HepG2 (cell line): ENCODE measurements around the gene C5AR2. TPM values are rescaled to one million over a fixed set of nuclear protein-coding genes. Genes with fewer than 3 reads are reported as not detected.

Experiments used
- ATAC-seq: fragments of 200-7000 bp; cut with Tn5 transposase; 3 replicates; pipeline ENCODE4 v1.9.1; 2020; ENCODE audit warnings: mild to moderate bottlenecking, moderate library complexity
- BruUV-seq: library from RNA; stranded (reverse); fragments of 400-500 nt; replicated peaks from 2 replicates; lab custom pipeline; 2021; lab: Mats Ljungman, UMichigan
- CTCF ChIA-PET: fragments of 300-600 bp; formaldehyde crosslinking; extraction: SDS; loops from one replicate; lab custom pipeline; 2021; ENCODE audit warnings: low total read pairs, inconsistent platforms, low intra/inter-chr PET ratio; lab: Yijun Ruan, JAX
- POLR2A ChIA-PET: fragments of 350-600 bp; sonication (Branson Sonifier 250); formaldehyde crosslinking; loops from one replicate; lab custom pipeline; 2020; ENCODE audit warnings: antibody characterized with exemption, inconsistent platforms; lab: Yijun Ruan, JAX
- DNase-seq: peaks from one replicate; pipeline ENCODE4 v3.0.0-alpha.2; 2015; ENCODE audit warnings: low spot score
- FAIRE-seq: peaks from 3 replicates; lab custom pipeline; 2011; peaks lifted over from hg19 to GRCh38; lab: Jason Lieb, UNC
- H2AFZ ChIP-seq: one replicate; pipeline ENCODE4 v1.6.1; 2011; ENCODE audit warnings: low read length, inconsistent platforms
- H3K27ac ChIP-seq: fragments of 300-600 bp; 3 replicates; pipeline ENCODE4 v1.8.0; 2011; ENCODE audit warnings: mixed run types, mild to moderate bottlenecking, mixed read lengths, low read length, inconsistent platforms; ENCODE audit not compliant: insufficient read depth; ENCODE audit errors: extremely low read length
- H3K27me3 ChIP-seq, 2 experiments: fragments of 200-600 bp in 1 of 2; 2 replicates in 1 of 2; 3 replicates in 1 of 2; pipeline versions ENCODE4 v1.6.0 to v1.8.0; 2011; ENCODE audit warnings: low read length in 2 of 2, mild to moderate bottlenecking in 2 of 2, moderate library complexity in 2 of 2, inconsistent platforms in 1 of 2; ENCODE audit not compliant: insufficient read depth in 2 of 2, control insufficient read depth in 1 of 2
- H3K36me3 ChIP-seq, 2 experiments: fragments of 200-600 bp in 1 of 2; replicated peaks in 1 of 2; 2 replicates in 1 of 2; 3 replicates in 1 of 2; pipeline versions ENCODE4 v1.5.1 to v1.8.0; 2011; ENCODE audit warnings: low read length in 2 of 2, inconsistent platforms in 1 of 2; ENCODE audit not compliant: insufficient read depth in 2 of 2, control insufficient read depth in 1 of 2
- H3K4me1 ChIP-seq: 2 replicates; pipeline ENCODE4 v1.5.1; 2012; ENCODE audit warnings: low read length, inconsistent platforms; ENCODE audit not compliant: insufficient read depth
- H3K4me2 ChIP-seq: 2 replicates; pipeline ENCODE4 v1.6.0; 2011; ENCODE audit warnings: low read depth, low read length, inconsistent platforms
- H3K4me3 ChIP-seq, 3 experiments: fragments of 200-600 bp in 1 of 3; sonication (generic), shearing (Covaris generic) in 1 of 3; replicated peaks in 1 of 3; 2 replicates each; pipeline ENCODE4 v1.5.1; 2011 to 2016; ENCODE audit warnings: low read length in 3 of 3, inconsistent platforms in 2 of 3, low read depth in 2 of 3, mild to moderate bottlenecking in 2 of 3, control low read depth in 1 of 3, mixed read lengths in 1 of 3; ENCODE audit not compliant: insufficient read depth in 1 of 3
- H3K79me2 ChIP-seq: one replicate; pipeline ENCODE4 v1.6.1; 2011; ENCODE audit warnings: low read length, inconsistent platforms; ENCODE audit not compliant: insufficient read depth
- H3K9ac ChIP-seq: 2 replicates; pipeline ENCODE4 v1.6.0; 2011; ENCODE audit warnings: mild to moderate bottlenecking, low read depth, low read length, inconsistent platforms; ENCODE audit not compliant: insufficient read depth
- H3K9me3 ChIP-seq: 2 replicates; pipeline ENCODE4 v1.5.1; 2012; ENCODE audit warnings: mild to moderate bottlenecking, low read length
- H4K20me1 ChIP-seq: 2 replicates; pipeline ENCODE4 v1.6.0; 2011; ENCODE audit warnings: inconsistent platforms, mild to moderate bottlenecking, low read length, moderate library complexity; ENCODE audit not compliant: insufficient read depth
- BHLHE40 ChIP-seq: IDR thresholded peaks from 2 replicates; pipeline ENCODE4 v1.6.1; 2011; ENCODE audit warnings: low read length, improper control_type of control experiment
- EZH2 ChIP-seq: conservative IDR thresholded peaks from 2 replicates; pipeline ENCODE4 v1.6.1; 2012; ENCODE audit warnings: mild to moderate bottlenecking, low read depth, low read length, moderate library complexity
- JARID2 ChIP-seq: sonication (generic); formaldehyde crosslinking; IDR thresholded peaks from 2 replicates; pipeline ENCODE4 v1.8.1; 2023; ENCODE audit warnings: missing genetic modification reagents, inconsistent platforms; ENCODE audit not compliant: insufficient replicate concordance
- MAFK ChIP-seq, 2 experiments: IDR thresholded peaks in 1 of 2; conservative IDR thresholded peaks in 1 of 2; 2 replicates each; pipeline ENCODE4 v1.6.1; 2011; ENCODE audit warnings: improper control_type of control experiment in 2 of 2, low read length in 2 of 2
- PAWR ChIP-seq: sonication (generic); formaldehyde crosslinking; IDR thresholded peaks from 2 replicates; pipeline ENCODE4 v1.4.0; 2020; ENCODE audit warnings: missing genetic modification reagents, mild to moderate bottlenecking, borderline replicate concordance
- SIN3B ChIP-seq: fragments of 150-350 bp; IDR thresholded peaks from 2 replicates; pipeline ENCODE4 v1.6.1; 2014; ENCODE audit warnings: low read length
- TAF15 ChIP-seq: fragments of 200-400 bp; formaldehyde crosslinking; IDR thresholded peaks from one replicate; pipeline ENCODE4 v1.6.1; 2018; ENCODE audit warnings: mild to moderate bottlenecking, low read depth, low read length; ENCODE audit not compliant: poor library complexity, severe bottlenecking
- TBP ChIP-seq: sonication (generic); formaldehyde crosslinking; IDR thresholded peaks from 2 replicates; pipeline ENCODE4 v1.5.0; 2020; ENCODE audit warnings: missing genetic modification reagents
- ZBTB33 ChIP-seq: sonication (generic); formaldehyde crosslinking; IDR thresholded peaks from 2 replicates; pipeline ENCODE4 v1.4.0; 2020; ENCODE audit warnings: missing genetic modification reagents
- ZNF337 ChIP-seq: sonication (generic); formaldehyde crosslinking; IDR thresholded peaks from 2 replicates; pipeline ENCODE4 v1.5.1; 2020; ENCODE audit warnings: missing genetic modification reagents, low read depth, mild to moderate bottlenecking, borderline replicate concordance
- WGBS: methylation state at CpG from one replicate; pipeline ENCODE4 v1.1.6; 2017; ENCODE audit warnings: low lambda C conversion rate; 5-methylcytosine and 5-hydroxymethylcytosine counted together
- in situ Hi-C: cut with HindIII; loops from 2 replicates; pipeline ENCODE4 v1.10.0; 2017; ENCODE audit warnings: low pct_unique_long_range_greater_than_20kb; ENCODE audit not compliant: extremely low pct_ligation_motif_present
- intact Hi-C: fragments of 100-400 bp; cut with micrococcal nuclease; formaldehyde crosslinking; loops from one replicate; pipeline ENCODE4 v1.10.0; 2022; ENCODE audit not compliant: unreplicated experiment
- polyA plus RNA-seq, 8 experiments: library from polyadenylated mRNA; depleted of rRNA in 3 of 8; stranded (reverse) in 7 of 8; unstranded in 1 of 8; fragments of >200 nt; fragmentation: Illumina TruSeq in 4 of 8; extraction: Trizol in 4 of 8; gene quantifications; 2 replicates each; pipeline versions ENCODE4 v1.2.1 to v1.2.3, GENCODE V29; 2011 to 2016; ENCODE audit warnings: low read depth in 4 of 8, missing spikeins in 1 of 8, mixed read lengths in 1 of 8; ENCODE audit not compliant: insufficient read depth in 1 of 8
- total RNA-seq, 5 experiments: library from RNA; depleted of rRNA; stranded (reverse); fragments of >200 nt; fragmentation: Illumina TruSeq; extraction: Trizol; gene quantifications; 2 replicates each; pipeline ENCODE4 v1.2.3, GENCODE V29; 2016; ENCODE audit warnings: low read depth in 1 of 5

The C5AR2 gene
- total and polyA plus RNA-seq, 2 of the 13 experiments (the other 11 are each of a cell fraction or from before 2014, with no cell fraction given), result 0.09 to 0.24 TPM

GRCh38 chr19:47323409-47323808, 8.6 kb upstream of the C5AR2 start:
- no peak for TF ChIP-seq BHLHE40
- TF ChIP-seq ZBTB33 (CRISPR knock-in tag), result no peak
- no peak for TF ChIP-seq SIN3B
- no peak for TF ChIP-seq PAWR (CRISPR knock-in tag)
- TF ChIP-seq MAFK (conservative IDR thresholded peaks at IDR 0.05 in 1 of 2, IDR thresholded peaks at IDR 0.05 in 1 of 2; ENCODE audit: low read length in 2 of 2), result no peak
- no peak for TF ChIP-seq TAF15
- TF ChIP-seq ZNF337 (CRISPR knock-in tag), result no peak
- no peak for TF ChIP-seq EZH2
- TF ChIP-seq TBP (CRISPR knock-in tag), result no peak
- no peak for TF ChIP-seq JARID2 (CRISPR knock-in tag)
- H3K4me1 ChIP-seq, result peaks cover 8% of the 10 kb centered on the region; the same call in 1 of the 2 replicates
- H3K36me3 ChIP-seq, result no peaks in the 10 kb centered on the region
- H3K27ac ChIP-seq, result no peak overlapping the region
- in situ Hi-C loops, result no loop called here
- ChIA-PET CTCF (no interaction called here), POLR2A (interaction anchor here (0.8 kb wide), 1 partner anchor 25 kb away, joined by 3 read pairs; no protein-coding TSS in a partner anchor)
- H3K9ac ChIP-seq, result no peak overlapping the region
- DNase-seq (no peak), FAIRE-seq (no peak), ATAC-seq (no peak)
- H2AFZ ChIP-seq, result no peak overlapping the region
- BruUV-seq, result no TSS peak
- intact Hi-C loops, result no loop called here
- 55% methylated on average over 2 of the region's 8 CpGs for WGBS
- H3K9me3 ChIP-seq, result no peaks in the 10 kb centered on the region
- H4K20me1 ChIP-seq, result no peaks in the 10 kb centered on the region
- no peak overlapping the region for H3K4me2 ChIP-seq
- H3K79me2 ChIP-seq, result no peaks in the 10 kb centered on the region
- peaks cover 3 to 7% of the 10 kb centered on the region in 2 experiments; a peak in 1 of 5 replicates for H3K27me3 ChIP-seq
- H3K4me3 ChIP-seq, result no peak overlapping the region
